Fibroblast of skin of scalp (primary cell): ENCODE measurements around the gene PTPRN2.

Source experiments
- DNase-seq: peaks from one replicate; pipeline ENCODE4 v3.0.0-alpha.2; 2013

The PTPRN2 gene

GRCh38 chr7:158487631-158488151, 99.9 kb downstream of the PTPRN2 start:
- DNase-seq = no peak

DNA sequence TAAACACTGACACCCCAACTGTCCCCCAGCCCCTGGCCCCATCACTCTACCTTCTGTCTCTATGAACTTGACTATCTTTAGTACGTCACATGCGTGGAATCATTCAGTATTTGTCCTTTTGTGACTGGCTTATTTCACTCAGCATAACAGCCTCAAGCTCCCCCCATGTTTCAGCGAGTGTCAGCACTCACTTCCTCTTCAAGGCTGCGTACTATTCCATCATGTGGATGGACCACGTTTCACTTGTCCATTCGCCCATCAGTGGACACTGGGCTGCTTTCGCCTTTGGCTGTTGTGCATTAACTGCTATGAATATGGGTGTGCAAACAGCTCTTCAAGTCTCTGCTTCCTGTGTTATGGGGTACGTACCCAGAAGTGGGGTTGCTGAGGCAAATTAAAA, 100.7 kb downstream of the PTPRN2 start:
- no peak for DNase-seq

GRCh38 chr7:158484801-158485531, 102.7 kb downstream of the PTPRN2 start:
- no peak for DNase-seq

- no peak for DNase-seq
Observed at GRCh38 chr7:158482480-158482879, 105.1 kb downstream of the PTPRN2 start.

DNA sequence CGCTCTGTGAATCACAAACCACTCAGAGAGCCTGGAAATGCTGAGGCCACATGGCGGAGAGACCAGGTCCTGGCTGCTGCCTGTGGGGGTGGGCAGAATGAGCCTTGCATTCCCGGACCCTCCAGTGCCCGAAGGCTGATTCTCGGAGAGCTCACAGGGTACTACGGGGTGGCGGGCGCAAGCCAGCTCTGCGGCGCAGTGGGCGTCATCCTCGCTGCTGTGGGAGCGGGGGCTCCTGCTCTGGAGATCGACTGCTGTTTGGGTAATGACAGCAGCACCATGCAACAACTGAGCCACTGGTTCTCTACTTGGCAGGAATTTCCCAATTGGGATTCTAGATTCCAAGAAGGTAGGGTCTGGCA, 108.0 kb downstream of the PTPRN2 start:
- DNase-seq = no peak

DNA sequence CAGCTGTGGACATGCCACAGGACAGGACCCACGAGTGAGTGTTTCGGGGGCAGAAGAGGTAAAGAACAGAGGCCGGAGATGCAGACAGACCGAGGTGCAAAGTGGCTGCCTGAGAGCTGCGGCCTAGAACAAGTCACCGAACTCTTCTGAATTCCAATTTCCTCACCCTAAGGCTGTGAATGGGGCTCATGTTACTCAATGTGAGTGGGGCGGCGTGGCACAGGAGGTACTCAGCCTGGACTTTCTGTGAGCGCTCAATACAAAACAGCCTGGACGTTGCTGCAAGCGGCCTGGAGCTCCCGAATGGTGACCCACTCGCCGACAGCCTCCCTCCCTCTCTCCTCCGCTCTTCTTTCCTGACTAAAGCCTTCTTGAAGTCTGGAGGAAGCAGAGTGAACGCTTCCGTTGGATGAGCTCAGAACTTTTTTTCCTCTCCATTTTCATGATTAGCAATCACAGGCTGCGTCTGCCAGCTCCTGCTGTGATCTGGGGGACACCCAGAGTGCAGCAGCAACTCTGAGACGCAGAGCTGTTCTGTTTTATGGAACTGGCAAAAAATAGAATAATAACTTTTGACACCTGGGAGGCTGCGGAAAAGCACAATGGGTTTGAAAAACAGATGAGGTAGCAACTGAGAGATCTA, 108.5 kb downstream of the PTPRN2 start:
- DNase-seq = no peak

- no peak for DNase-seq
Observed at GRCh38 chr7:158477866-158478265, 109.8 kb downstream of the PTPRN2 start.

- DNase-seq = no peak
Observed at GRCh38 chr7:158476331-158476932, 111.2 kb downstream of the PTPRN2 start.

DNA sequence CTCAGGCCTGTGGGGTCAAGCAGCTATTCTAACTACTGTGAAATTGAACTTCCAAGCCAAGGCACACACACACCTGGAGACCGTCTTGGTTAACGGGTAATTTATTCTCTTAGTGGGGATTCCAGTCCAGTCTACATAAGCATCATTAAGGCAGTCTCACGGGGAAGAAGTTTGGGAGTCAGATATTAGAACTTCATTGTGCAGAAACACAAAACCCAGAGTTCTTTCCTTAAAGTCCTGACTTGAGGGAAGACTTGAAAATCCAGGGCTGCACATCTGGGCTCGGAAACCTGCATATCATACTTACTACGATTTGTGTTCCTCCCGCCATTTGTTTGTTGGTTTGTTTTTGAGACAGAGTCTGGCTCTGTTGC, 112.0 kb downstream of the PTPRN2 start:
- no peak for DNase-seq

DNA sequence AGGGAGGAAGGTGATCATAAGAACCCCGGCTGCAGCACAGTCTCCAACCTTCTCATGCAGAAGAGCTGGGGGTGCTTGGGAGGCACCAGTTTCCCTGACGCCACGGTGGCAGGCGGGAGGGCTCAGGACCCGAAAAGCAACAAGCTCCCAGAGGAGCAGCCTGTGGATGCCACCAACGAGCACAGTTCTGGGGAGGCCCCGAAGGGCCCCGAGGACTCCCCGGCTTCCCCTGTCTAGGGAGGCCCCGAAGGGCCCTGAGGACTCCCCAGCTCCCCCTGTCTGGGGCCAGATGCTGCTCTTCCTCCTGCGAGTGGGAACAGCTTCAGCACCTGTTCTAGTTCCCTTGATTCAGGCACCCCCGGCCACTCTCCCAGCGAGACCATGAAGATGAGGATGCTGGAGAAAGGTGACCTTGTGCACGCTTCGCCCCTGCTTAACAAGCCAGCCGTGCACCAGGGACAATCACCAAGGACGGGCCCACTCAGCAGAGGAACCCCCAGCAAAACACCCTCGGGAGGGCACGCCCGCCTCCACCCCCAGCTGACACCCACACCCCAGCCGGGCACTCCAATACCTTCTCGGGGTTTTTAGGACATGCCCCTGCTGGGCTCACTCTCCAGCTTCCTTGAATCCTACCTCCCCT, 112.5 kb downstream of the PTPRN2 start:
- no peak for DNase-seq

DNA sequence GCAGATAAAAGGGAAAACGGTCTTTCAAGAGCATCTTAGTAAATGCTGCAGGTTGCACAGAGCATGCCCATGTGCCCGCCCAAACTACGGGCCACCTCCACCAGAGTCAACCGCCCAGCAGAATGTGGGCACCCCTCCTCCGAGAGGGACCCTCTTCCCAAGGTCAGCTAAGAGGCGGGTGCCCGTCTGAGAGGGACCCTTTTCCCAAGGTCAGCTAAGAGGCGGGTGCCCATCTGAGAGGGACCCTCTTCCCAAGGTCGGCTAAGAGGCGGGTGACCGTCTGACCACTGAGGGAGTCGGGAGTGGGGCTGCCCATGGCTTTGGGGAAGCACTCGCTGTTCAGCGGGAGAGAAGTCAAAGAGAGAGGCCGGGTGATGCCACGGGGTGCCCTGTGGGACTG, 113.1 kb downstream of the PTPRN2 start:
- DNase-seq = no peak

DNA sequence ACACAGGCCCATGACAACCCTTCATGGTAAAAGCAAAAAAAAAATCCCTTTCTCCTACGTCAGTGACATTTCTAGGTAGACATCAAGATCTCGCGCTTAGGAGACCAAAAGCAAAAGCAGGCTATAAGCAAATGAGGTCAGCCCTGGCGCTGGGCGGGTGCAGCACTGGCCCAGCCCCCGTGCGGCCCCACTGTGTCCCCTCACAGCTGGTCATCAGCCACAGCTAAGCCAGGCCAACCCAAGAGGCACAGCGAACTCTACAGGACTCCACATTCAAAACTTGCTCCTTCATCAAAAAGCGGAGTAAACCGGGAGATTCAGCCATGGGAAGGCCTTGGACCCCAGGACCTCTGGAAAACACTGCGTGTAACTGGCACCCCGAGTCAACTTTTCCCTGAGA, 113.7 kb downstream of the PTPRN2 start:
- no peak for DNase-seq

- no peak for DNase-seq
Observed at GRCh38 chr7:158473221-158473620, 114.4 kb downstream of the PTPRN2 start.

- DNase-seq = no peak
Observed at GRCh38 chr7:158472596-158472995, 115.0 kb downstream of the PTPRN2 start.

GRCh38 chr7:158471716-158472115, 115.9 kb downstream of the PTPRN2 start:
- no peak for DNase-seq

DNA sequence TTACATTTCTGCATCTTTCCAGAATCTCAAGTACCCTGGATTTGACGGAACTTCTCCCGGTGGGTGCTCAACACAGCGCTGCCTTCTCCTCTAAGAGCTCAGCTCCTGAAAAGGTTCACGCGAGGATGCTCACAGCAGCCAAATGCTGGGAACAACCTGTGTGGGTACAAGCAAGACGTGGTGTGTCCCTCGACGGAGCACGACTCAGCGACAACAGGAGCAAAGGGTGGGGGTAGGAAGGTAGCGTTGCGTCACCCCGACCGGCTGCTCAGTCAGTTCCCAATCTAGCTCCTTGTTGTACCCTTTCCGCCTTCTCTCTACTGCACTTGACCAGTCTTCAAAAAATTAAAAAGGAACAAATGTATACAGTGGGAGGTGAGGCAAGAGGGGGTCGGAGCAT, 117.3 kb downstream of the PTPRN2 start:
- DNase-seq = no peak

- DNase-seq = no peak
Observed at GRCh38 chr7:158469396-158470051, 118.1 kb downstream of the PTPRN2 start.

DNA sequence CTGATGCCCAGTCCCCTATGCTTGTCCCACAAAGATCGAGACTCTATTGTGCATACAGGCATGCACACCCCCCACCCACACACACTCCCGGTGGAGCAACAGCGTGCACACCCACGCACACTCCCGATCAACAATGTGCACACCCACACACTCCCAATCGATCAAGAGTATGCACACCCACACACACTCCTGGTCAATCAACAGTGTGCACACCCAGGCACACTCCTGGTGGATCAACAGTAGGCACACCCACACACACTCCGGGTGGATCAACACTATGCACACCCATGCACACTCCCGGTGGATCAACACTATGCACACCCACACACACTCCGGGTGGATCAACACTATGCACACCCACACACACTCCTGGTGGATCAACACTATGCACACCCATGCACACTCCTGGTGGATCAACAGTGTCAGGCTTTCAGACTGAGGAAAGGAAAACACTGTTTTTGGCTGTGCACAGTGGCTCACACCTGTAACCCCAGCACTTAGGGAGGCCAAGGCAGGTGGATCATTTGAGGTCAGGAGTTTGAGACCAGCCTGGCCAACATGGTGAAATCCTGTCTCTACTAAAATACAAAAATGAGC, 118.8 kb downstream of the PTPRN2 start:
- DNase-seq = no peak

DNA sequence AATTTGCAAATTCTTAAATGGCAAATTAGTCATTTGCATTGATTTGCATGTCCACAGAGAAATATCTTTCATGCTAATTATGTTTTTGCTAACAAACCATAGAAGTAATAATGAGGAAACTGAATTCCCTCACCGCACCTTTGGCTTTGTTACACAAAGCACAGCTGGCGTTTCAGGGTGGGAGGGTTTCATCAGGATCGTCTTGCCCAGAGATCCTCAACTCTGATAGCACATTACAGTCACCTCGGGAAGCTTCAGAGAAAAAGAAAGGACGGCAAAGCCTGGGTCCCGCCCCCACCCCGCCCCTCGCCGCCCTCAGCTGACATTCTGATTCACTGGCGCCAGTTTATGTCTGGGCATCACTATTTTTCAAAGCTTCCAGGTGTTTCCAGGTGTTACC, 119.4 kb downstream of the PTPRN2 start:
- DNase-seq = no peak

GRCh38 chr7:158467562-158467961, 120.1 kb downstream of the PTPRN2 start:
- no peak for DNase-seq

DNA sequence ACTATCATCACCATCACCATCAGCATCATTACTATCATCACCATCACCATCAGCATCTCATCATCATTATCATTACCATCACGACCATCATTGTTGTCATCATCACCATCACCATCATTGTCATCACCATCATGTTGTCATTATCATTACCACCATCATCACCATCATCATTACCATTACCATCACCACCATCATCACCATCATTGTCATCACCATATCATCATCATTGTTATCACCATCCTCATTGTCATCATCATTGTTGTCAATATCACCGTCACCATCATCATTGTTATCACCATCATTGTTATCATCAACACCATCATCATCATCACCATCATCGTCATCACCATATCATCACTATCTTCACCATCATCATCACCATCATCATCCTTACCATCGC, 124.3 kb downstream of the PTPRN2 start:
- DNase-seq = no peak

- no peak for DNase-seq
Observed at GRCh38 chr7:158461824-158462223, 125.8 kb downstream of the PTPRN2 start.

DNA sequence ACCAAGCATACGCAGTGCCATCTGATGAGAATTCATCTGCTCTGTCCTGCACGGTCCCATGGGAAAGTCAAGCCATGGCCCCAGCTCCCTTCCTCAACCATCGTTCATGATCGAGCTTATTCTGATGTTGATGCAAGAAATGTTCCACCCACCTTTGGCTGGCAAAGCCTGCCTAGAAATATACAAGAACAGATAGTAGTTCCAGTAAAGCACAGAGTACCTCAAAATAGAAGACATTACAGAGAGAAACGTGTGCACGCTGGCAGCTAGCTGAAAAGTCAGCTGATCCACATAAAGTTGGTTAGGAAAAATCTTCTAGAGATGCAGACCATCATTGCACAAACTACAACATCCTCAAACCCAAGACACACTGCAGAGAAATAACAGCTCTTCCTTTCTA, 127.0 kb downstream of the PTPRN2 start:
- DNase-seq = no peak
